Eye (tissue), 1 donor: ENCODE results near the gene SNPH.
"Not testable (repeated sequence)": the region's sequence is repeated elsewhere in the genome, so short reads cannot be mapped to it uniquely, and the experiment has no call there.

Source experiments
- DNase-seq: peaks from one replicate; pipeline ENCODE4 v3.0.0-alpha.2; 2015

Gene SNPH

DNA sequence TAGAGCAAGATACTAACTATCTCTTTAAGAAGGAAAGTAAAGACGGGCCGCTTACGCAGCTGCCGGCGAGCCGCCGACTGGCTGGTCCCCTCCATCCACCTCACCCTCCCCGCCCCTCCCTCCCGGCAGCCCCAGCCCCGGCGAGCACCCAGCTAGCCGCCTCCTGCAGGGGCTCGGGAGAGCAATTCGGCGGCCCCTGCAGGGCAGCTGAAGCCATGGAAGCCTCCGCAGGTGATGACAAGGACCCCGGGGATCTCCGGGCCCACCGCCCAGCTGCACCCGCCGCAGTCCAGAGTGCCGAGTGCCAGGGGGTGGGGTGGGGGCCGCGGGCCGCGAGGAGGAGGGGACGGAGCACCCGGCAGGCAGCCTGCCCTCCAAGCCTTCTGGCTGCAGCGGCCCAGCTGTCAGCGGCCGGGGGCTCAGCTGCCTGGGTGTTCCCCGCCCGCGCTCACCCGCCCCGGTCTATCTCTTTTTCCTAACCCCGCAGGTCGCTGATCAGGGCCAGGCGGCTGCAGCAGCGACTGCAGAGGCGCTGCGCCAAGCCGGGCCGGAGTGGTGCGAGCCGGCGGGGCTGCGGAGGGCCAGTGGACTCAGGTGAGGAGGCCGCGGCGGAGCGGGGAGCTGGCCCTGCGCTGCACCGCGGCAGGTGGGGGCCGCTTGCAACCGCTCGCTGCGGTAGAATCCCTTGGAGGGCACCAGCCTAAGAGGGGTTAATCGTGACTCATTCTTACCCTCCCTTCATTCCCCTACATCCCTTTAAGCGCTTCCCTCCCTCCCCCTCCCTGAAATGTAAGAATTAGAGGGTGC lies at the start of gene SNPH:
Gene SNPH (plus strand): TSS at position 128 of the 807 bp plus-strand sequence. CDS start 29,946 bp downstream, outside the sequence.
- peak; percentile 80 for DNase-seq

GRCh38 chr20:1216527-1217427 lies 49.3 kb upstream of the SNPH start:
- not testable (repeated sequence) for DNase-seq

DNA sequence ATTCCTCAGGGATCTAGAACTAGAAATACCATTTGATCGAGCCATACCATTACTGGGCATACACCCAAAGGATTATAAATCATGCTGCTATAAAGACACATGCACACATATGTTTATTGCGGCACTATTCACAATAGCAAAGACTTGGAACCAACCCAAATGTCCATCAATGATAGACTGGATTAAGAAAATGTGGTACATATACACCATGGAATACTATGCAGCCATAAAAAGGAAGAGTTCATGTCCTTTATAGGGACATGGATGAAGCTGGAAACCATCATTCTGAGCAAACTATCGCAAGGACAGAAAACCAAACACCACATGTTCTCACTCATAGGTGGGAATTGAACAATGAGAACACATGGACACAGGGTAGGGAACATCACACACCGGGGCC lies 43.3 kb upstream of the SNPH start:
- DNase-seq = not testable (repeated sequence)

GRCh38 chr20:1224205-1224890 lies 41.7 kb upstream of the SNPH start:
- DNase-seq = no peak

DNA sequence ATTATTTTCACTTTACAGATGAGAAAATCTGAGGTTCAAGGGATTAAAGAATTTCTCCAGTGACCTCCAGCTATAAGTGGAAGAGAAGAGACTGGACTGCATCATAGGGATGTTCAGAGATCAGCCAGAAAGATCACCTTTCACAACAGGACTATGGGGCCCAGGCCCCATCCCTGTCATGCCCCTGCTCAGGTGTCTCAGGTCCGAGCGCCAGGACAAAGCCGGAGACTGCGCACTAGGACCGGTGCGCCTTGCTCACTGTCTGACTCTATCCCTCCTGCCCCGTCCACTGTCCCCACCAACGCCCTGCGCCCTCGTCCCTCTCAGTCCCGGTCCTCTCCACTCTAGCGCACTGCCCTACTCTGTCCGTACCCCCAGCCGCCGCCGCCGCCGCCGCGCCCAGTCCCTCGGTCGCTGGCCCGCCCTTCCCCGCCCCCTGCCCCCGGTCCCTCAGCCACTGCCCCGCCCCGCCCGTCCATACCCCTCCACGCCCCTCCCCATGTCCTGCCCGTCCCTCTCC lies 40.8 kb upstream of the SNPH start:
- DNase-seq = peak; percentile 79

DNA sequence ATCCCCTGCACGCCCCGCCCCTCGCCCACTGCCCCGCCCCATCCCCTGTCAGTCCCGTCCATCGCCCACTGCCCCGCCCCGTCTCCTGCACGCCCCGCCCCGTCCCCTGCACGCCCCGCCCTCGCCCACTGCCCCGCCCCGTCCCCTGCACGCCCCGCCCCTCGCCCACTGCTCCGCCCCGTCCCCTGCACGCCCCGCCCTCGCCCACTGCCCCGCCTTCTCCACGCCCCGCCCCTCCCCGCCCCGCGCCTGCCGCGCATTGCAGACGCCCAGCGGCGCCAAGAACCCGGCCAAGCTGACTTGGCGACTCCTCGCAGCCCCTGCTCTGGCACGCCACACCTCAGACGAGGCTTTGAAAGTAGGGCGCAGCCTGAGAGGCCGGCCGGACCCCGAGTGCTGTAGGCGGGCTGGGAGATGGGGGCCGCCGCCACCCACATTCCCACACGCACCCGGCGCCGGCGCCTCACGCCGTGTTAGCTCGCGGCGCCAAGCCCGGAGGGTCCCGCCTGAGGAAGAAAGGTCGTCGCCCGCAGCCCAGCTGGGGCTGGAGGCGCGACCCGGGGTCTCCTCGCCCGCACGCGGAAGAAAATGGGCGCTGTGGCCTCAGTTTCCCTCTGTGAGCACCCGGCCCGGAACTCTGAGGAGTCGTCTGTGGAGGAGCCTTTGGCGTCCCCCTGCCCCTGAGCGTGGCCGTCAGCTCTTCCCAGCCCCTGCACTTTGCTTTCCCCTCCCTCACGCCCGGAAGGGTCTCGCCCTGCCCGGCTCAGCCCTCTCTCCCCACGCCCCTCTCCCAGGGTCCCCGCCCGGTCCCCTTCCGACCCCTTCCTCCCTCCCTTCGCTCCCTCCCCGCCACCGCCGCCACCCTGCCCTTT lies 40.1 kb upstream of the SNPH start, which contains the start of gene RAD21L1:
Gene RAD21L1 (plus strand): TSS at position 262 of the 872 bp plus-strand sequence. CDS start 2,410 bp downstream, outside the sequence.
- DNase-seq = peak; percentile 80

GRCh38 chr20:1229541-1229940 lies 36.6 kb upstream of the SNPH start:
- DNase-seq = no peak

DNA sequence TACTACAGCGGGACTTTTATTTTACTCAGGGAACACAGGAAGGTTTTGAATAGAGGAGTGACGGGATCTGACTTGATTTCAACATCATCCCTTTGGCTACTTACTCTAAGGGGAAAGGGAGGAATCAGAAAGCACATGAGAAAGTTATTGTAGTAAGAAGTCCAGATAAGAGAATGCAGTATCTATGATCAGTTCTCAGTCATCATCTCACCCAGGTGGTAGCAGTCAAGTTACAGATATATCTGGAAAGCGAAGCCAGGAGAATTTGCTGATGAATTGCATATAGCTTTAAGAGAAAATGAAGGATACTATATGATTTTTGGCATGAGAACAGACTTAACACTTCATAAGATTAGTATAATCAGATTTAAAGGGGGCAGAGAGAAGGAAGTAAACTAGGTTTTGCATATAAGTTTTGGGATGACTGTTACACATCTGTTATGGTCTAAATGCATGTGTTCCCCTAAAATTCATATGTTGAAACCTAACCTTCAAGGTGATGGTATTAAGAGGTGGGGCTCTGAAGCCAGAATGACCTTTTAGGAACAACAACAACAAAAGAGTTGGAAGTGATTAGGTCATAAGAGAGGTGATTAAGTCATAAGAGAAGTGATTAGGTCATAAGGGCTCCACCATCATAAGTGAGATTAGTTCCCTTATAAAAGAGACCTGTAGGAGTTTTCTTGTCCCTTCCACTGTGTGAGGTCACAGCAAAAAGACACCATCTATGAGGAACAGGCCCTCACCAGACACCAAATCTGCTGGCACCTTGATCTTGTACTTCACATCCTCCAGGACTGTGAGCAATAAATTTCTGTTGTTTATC lies 33.6 kb upstream of the SNPH start:
- no peak for DNase-seq

DNA sequence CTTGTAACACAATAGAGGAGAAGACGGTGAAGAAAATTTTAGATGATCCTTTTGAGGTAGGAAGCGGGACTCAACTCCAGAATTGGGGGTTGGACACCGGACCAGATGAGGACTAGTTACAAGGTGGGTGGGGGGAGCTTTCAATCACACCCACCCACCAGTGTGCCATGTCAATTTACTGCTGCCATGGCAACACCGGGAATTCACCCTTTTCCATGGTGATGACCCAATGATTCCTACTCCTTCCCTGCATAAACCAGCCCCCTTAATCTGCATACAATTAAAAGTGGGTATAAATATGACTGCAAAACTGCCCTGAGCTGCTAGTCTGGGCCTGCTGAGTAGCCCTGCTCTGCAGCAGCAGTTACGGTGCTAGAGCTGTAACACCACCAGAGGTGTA lies 25.5 kb upstream of the SNPH start:
- DNase-seq = no peak

- no peak for DNase-seq
These were observed 24.6 kb upstream of the SNPH start for GRCh38 chr20:1241456-1241855.

DNA sequence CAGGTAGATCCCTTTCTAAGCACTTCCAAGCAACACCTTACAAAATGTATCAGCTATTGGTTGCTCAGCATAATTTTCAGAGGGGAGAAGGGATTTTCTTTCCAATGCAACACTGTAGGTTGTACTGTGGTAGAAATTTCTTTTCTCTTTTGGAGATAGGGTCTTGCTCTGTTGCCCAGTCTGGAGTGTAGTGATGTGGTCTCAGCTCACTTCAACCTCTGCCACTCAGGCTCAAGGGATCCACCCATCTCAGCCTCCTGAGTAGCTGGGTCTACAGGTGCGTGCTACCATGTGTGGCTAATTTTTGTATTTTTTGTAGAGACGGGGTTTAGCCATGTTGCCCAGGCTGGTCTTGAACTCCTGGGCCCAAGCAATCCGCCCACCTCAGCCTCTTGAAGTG lies 24.0 kb upstream of the SNPH start:
- DNase-seq = no peak

GRCh38 chr20:1242530-1242929 lies 23.6 kb upstream of the SNPH start:
- no peak for DNase-seq

DNA sequence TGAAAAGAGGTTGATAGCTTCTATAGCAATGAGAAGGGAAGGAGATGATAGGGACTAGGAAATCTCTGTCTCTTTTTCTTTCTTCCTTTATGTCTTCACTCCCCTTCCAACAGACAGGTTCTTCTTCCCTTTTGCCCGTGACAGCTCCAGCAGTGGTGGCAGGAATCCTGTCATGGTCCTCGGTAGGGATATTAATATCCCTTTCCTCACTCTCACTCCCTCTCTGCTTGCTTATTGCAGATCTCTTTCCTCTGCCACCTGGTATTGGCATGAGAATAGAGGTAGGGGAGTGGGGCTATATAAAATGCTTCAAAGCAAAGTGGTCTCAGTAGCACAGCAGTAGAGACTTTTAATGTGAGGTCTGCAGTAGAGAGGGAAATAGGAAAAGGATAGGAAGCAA lies 20.5 kb upstream of the SNPH start:
- no peak for DNase-seq

- DNase-seq = no peak
These were observed 18.4 kb upstream of the SNPH start for GRCh38 chr20:1247689-1248088.

GRCh38 chr20:1250282-1250681 lies 15.8 kb upstream of the SNPH start:
- not testable (repeated sequence) for DNase-seq

- DNase-seq = no peak
These were observed 13.7 kb upstream of the SNPH start for GRCh38 chr20:1252416-1252815.

- no peak for DNase-seq
These were observed 11.8 kb upstream of the SNPH start for GRCh38 chr20:1254254-1254653.

GRCh38 chr20:1255675-1256074 lies 10.4 kb upstream of the SNPH start:
- DNase-seq = no peak

DNA sequence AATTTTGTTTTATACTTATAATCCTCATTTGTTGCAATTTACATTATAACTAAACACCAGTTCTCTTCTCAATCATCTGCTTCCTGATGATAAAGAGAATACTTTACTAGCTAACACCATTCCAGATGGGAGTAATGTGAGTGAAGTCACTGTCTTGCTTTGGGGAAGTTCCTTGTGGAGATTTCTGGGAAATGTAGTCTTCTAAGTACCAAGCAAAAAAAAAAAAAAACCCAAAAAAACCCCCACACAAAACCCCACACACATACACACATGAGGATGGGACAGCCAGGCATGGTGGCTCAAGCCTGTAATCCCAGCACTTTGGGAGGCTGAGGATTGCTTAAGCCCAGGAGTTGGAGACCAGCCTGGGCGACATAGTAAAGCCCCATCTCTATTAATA lies 2.2 kb upstream of the SNPH start:
- DNase-seq = no peak

GRCh38 chr20:1264727-1265126 lies 1.4 kb upstream of the SNPH start:
- no peak for DNase-seq
